Spleen (tissue), 11 donors: Measurements from ENCODE around the gene CCN2. TPM values are rescaled to one million over a fixed set of nuclear protein-coding genes. Genes with fewer than 3 reads are reported as not detected.

Source experiments
- DNase-seq: peaks from one replicate; pipeline ENCODE4 v3.0.0-alpha.2; 2020
- H3K27ac ChIP-seq, 8 donors: fragments of 200-600 bp; sonication (generic) in 7 of 8; 1 replicate in 4 of 8; 2 replicates in 4 of 8; pipeline versions ENCODE4 v1.5.0 to v1.8.0; 2016 to 2021; ENCODE audit warnings: inconsistent platforms in 4 of 8, mild to moderate bottlenecking in 4 of 8, moderate library complexity in 1 of 8
- H3K27me3 ChIP-seq, 7 donors: fragments of 200-600 bp; sonication (generic) in 6 of 7; replicated peaks in 1 of 7; 1 replicate in 4 of 7; 2 replicates in 3 of 7; pipeline versions ENCODE4 v1.5.0 to v1.8.0; 2016 to 2021; ENCODE audit warnings: inconsistent platforms in 3 of 7, mild to moderate bottlenecking in 1 of 7
- H3K36me3 ChIP-seq, 6 donors: fragments of 200-600 bp; sonication (generic) in 5 of 6; 1 replicate in 4 of 6; 2 replicates in 2 of 6; pipeline versions ENCODE4 v1.5.0 to v1.8.0; 2016 to 2021; ENCODE audit warnings: inconsistent platforms in 2 of 6
- H3K4me1 ChIP-seq, 6 donors: fragments of 200-600 bp; sonication (generic) in 5 of 6; 1 replicate in 3 of 6; 2 replicates in 3 of 6; pipeline versions ENCODE4 v1.5.0 to v1.8.0; 2016 to 2021; ENCODE audit warnings: inconsistent platforms in 3 of 6
- H3K4me3 ChIP-seq, 8 donors: fragments of 200-600 bp; sonication (generic) in 7 of 8; 1 replicate in 4 of 8; 2 replicates in 4 of 8; pipeline versions ENCODE4 v1.5.0 to v1.8.0; 2016 to 2021; ENCODE audit warnings: inconsistent platforms in 4 of 8, mild to moderate bottlenecking in 4 of 8, moderate library complexity in 2 of 8
- H3K9me3 ChIP-seq, 8 donors: fragments of 200-600 bp; sonication (generic) in 7 of 8; 1 replicate in 4 of 8; 2 replicates in 4 of 8; pipeline versions ENCODE4 v1.5.0 to v1.8.0; 2016 to 2021; ENCODE audit warnings: inconsistent platforms in 4 of 8
- POLR2A ChIP-seq, 3 donors: fragments of 450-650 bp; IDR thresholded peaks; one replicate each; pipeline ENCODE4 v1.5.1; 2017; ENCODE audit warnings: antibody characterized with exemption in 3 of 3, mild to moderate bottlenecking in 1 of 3
- POLR2AphosphoS5 ChIP-seq, 3 donors: sonication (generic); formaldehyde crosslinking; IDR thresholded peaks; one replicate each; pipeline ENCODE4 v1.5.1; 2017; ENCODE audit warnings: antibody characterized with exemption in 3 of 3
- WGBS, 5 donors: extraction: QIAGEN DNeasy Blood & Tissue Kit in 3 of 5; methylation state at CpG; one replicate each; pipeline versions ENCODE4 v1.1.5 to v1.1.7; 2013 to 2018; 5-methylcytosine and 5-hydroxymethylcytosine counted together
- intact Hi-C: fragments of 100-400 bp; cut with DNase I; formaldehyde crosslinking; loops from one replicate; pipeline ENCODE4 v1.15.0; 2023; ENCODE audit warnings: low total_unique reads
- polyA plus RNA-seq, 3 donors: library from polyadenylated mRNA; stranded (reverse); fragments of 200-250 nt; gene quantifications; one replicate each; pipeline ENCODE4 v1.2.1, GENCODE V29; 2013
- total RNA-seq, 7 donors: library from RNA; depleted of rRNA in 3 of 7; stranded (reverse); fragments of >200 nt in 3 of 7; fragmentation: NEBNext Ultra II Directional in 4 of 7; extraction: Animal tissue kit (Norgen Biotek cat#: 25700) in 4 of 7; gene quantifications; one replicate each; pipeline versions ENCODE4 v1.1.0 to v1.2.1, GENCODE V29; 2016 to 2021
- TF ChIP-seq, protein P1 (sequence below), 11 experiments: fragments of 200-600 bp in 7 of 11; fragments of 450-650 bp in 4 of 11; sonication (generic) in 4 of 11; IDR thresholded peaks in 8 of 11; conservative IDR thresholded peaks in 3 of 11; 1 replicate in 7 of 11; 2 replicates in 4 of 11; pipeline versions ENCODE4 v1.4.0 to v1.8.0; 2016 to 2021; ENCODE audit warnings: antibody characterized with exemption in 11 of 11, inconsistent platforms in 4 of 11, mild to moderate bottlenecking in 1 of 11
- donor health status: healthy with polysubstance abuse.
- donor health status: DM: no; HTN: no; CAD: no; lungs with moderate emphysema.
- donor health status: DM: no; HTN: no; CAD: no.
- donor health status: Bipolar disorder and iron deficiency.
- donor health status: healthy.
- donor health status: DM: no; HTN: no; CAD: no.
- donor health status: DM: yes; HTN: yes; CAD: no.

The CCN2 gene
- total and polyA plus RNA-seq, 10 donors = 20.6 to 556 (median 271) TPM

DNA sequence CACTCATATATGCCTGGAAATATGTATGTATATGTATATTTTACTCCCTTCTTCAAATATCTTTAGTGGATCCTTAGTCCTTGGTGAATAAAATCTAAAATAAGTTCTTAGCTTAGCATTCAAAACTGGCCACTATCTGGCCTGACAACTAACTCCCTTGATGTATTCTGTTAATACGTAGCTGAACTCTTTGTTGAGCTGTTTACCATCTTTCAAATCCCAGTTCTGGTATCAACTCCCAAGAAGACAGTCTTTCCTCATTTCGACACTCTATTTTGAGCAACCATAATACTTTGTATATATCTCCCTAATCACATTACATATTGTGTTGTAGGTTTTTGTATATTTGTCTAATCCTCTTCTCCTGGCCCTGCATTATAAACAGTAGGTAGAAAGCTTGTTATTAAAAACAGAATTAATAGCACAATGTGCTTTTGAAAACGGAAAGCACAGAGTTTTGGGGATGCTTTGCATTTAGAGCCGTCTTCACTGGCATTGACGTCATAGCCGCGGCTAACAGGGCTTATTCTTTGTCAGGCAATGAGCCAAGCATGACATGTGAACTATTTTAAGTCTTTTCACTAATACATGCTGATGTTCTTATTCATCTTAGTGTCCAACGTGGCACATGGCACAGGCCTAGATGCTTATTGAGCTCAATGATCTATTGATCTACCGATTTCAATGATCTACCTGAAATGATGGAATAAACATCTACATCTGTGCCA lies 47.2 kb upstream of the CCN2 start:
- Histone ChIP-seq H3K9me3 (peaks cover 0 to 10% (median 4%) of the 10 kb centered on the region in 8 donors), H3K4me3 (no peak overlapping the region), H3K27ac (no peak overlapping the region), H3K36me3 (no peaks in the 10 kb centered on the region), H3K27me3 (no peaks in the 10 kb centered on the region), H3K4me1 (peaks cover 0 to 17% (median 3%) of the 10 kb centered on the region in 6 donors)
- DNase-seq = no peak
- no peak for TF ChIP-seq POLR2A (IDR thresholded peaks at IDR 0.05)
- no peak for TF ChIP-seq POLR2AphosphoS5 (IDR thresholded peaks at IDR 0.05)
- TF ChIP-seq, protein P1, sequence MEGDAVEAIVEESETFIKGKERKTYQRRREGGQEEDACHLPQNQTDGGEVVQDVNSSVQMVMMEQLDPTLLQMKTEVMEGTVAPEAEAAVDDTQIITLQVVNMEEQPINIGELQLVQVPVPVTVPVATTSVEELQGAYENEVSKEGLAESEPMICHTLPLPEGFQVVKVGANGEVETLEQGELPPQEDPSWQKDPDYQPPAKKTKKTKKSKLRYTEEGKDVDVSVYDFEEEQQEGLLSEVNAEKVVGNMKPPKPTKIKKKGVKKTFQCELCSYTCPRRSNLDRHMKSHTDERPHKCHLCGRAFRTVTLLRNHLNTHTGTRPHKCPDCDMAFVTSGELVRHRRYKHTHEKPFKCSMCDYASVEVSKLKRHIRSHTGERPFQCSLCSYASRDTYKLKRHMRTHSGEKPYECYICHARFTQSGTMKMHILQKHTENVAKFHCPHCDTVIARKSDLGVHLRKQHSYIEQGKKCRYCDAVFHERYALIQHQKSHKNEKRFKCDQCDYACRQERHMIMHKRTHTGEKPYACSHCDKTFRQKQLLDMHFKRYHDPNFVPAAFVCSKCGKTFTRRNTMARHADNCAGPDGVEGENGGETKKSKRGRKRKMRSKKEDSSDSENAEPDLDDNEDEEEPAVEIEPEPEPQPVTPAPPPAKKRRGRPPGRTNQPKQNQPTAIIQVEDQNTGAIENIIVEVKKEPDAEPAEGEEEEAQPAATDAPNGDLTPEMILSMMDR (IDR thresholded peaks at IDR 0.05 in 8 of 11, conservative IDR thresholded peaks at IDR 0.05 in 3 of 11) = no peak
- intact Hi-C loops = no loop called here
- 80 to 94% (median 86%) methylated on average over 9 of the region's 9 CpGs for WGBS, 5 donors

DNA sequence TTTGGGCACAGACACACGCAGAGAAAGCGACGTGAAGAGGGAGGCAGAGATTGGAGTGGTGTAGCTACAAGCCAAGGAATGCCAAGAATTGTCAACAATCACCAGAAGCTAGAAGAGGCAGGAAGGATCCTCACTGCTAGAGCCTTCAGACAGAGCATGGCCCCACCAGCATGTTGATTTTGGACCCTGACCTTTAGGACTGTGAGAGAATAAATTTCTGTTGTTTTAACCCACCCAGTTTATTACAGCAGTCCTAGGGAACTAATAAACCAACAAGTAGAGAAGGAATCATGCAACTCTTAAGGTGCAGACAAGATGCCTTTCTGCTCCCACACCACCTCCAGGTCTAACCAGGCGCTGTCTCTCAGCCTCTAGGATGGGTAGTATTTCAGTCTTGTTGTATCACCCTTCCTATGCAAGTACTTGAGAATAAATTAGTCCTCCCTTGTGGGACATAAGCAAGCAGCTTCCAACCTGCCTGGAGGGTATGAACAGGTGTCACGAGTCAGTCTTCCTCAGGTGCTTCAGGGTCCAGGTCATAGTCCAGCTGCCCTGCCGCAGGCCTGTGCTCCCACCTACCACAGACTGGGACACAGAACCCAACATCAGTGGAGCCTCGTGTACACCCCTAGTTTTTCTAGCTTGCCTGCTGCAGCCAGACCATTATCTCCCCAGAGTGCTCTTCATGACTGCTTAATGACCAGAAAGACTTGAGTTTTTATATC lies 46.4 kb upstream of the CCN2 start:
- no peak overlapping the region for H3K27ac ChIP-seq
- no peaks in the 10 kb centered on the region for H3K36me3 ChIP-seq
- 89 to 97% (median 93%) methylated on average over 7 of the region's 7 CpGs for WGBS, 5 donors
- intact Hi-C loops = no loop called here
- no peak for TF ChIP-seq POLR2AphosphoS5 (IDR thresholded peaks at IDR 0.05)
- TF ChIP-seq, protein P1 (IDR thresholded peaks at IDR 0.05 in 8 of 11, conservative IDR thresholded peaks at IDR 0.05 in 3 of 11) = no peak
- TF ChIP-seq POLR2A (IDR thresholded peaks at IDR 0.05) = no peak
- no peaks in the 10 kb centered on the region for H3K27me3 ChIP-seq
- no peak overlapping the region for H3K4me3 ChIP-seq
- DNase-seq = no peak
- H3K4me1 ChIP-seq = peaks cover 0 to 17% (median 3%) of the 10 kb centered on the region in 6 donors
- peaks cover 0 to 10% (median 0%) of the 10 kb centered on the region in 8 donors for H3K9me3 ChIP-seq

DNA sequence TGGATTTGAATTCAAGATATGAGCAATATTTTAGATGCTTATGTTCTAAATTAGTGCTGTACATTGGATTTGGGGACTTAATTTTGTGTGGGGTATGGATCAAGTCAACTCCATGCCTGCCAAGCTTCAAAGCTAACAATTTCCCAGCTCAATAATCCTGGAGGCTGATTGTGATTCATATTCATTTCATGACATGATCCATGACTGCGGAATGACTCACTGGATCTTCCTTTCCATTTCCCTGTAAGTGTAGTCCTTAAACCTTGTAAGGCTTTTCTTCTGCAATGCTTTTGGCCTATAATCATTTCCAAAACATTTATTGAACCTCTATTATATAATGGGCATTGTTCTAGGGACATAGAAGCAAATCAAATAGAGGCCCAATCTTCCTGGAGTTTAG lies 44.7 kb upstream of the CCN2 start:
- peaks cover 0 to 17% (median 3%) of the 10 kb centered on the region in 6 donors for H3K4me1 ChIP-seq
- no peaks in the 10 kb centered on the region for H3K36me3 ChIP-seq
- peaks cover 0 to 10% (median 0%) of the 10 kb centered on the region in 8 donors for H3K9me3 ChIP-seq
- intact Hi-C loops = no loop called here
- H3K27me3 ChIP-seq = no peaks in the 10 kb centered on the region
- no peak for DNase-seq
- H3K27ac ChIP-seq = no peak overlapping the region
- 42 to 100% (median 92%) methylated on average over 1 of the region's 1 CpG for whole genome bisulfite sequencing, 5 donors
- TF ChIP-seq POLR2AphosphoS5 (IDR thresholded peaks at IDR 0.05) (no peak), POLR2A (IDR thresholded peaks at IDR 0.05) (no peak)
- TF ChIP-seq, protein P1 (IDR thresholded peaks at IDR 0.05 in 8 of 11, conservative IDR thresholded peaks at IDR 0.05 in 3 of 11) = no peak
- H3K4me3 ChIP-seq = no peak overlapping the region

DNA sequence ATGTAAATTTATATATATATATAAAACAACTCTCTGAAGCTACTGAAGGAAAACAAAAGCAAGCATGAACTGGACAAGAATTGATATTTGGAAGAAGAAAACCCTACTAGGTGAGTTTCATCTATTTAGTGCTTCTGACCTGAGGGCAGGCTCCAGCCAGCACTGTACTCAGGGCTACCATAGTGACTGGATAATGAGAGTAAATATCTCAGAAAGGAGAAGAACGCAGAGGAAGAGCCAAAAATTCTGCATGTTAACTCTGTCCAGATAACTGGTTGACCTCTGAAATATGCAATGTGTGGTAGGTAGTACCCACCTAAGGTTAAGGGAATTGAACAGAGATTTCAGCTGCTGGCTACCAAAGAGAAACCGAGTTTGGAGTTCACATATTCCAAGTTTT lies 41.4 kb upstream of the CCN2 start:
- H3K36me3 ChIP-seq = no peaks in the 10 kb centered on the region
- no peaks in the 10 kb centered on the region for H3K4me1 ChIP-seq
- no peak for TF ChIP-seq POLR2A (IDR thresholded peaks at IDR 0.05)
- no peak for TF ChIP-seq POLR2AphosphoS5 (IDR thresholded peaks at IDR 0.05)
- TF ChIP-seq, protein P1 (IDR thresholded peaks at IDR 0.05 in 8 of 11, conservative IDR thresholded peaks at IDR 0.05 in 3 of 11) = no peak
- no peak for DNase-seq
- H3K9me3 ChIP-seq = peaks cover 0 to 10% (median 0%) of the 10 kb centered on the region in 8 donors
- no peak overlapping the region for H3K27ac ChIP-seq
- WGBS, 5 donors = 42 to 75% (median 61%) methylated on average over 2 of the region's 2 CpGs
- H3K27me3 ChIP-seq = no peaks in the 10 kb centered on the region
- intact Hi-C loops = no loop called here
- H3K4me3 ChIP-seq = no peak overlapping the region
